HG03439 (cell line): ENCODE measurements around the gene ZNF174.

Experiments used
- ATAC-seq: cut with Tn5 transposase; IDR thresholded peaks from one replicate; pipeline ENCODE4 v1.9.1; 2021; ENCODE audit warnings: mild to moderate bottlenecking, moderate library complexity; ENCODE audit not compliant: unreplicated experiment

Gene ZNF174

DNA sequence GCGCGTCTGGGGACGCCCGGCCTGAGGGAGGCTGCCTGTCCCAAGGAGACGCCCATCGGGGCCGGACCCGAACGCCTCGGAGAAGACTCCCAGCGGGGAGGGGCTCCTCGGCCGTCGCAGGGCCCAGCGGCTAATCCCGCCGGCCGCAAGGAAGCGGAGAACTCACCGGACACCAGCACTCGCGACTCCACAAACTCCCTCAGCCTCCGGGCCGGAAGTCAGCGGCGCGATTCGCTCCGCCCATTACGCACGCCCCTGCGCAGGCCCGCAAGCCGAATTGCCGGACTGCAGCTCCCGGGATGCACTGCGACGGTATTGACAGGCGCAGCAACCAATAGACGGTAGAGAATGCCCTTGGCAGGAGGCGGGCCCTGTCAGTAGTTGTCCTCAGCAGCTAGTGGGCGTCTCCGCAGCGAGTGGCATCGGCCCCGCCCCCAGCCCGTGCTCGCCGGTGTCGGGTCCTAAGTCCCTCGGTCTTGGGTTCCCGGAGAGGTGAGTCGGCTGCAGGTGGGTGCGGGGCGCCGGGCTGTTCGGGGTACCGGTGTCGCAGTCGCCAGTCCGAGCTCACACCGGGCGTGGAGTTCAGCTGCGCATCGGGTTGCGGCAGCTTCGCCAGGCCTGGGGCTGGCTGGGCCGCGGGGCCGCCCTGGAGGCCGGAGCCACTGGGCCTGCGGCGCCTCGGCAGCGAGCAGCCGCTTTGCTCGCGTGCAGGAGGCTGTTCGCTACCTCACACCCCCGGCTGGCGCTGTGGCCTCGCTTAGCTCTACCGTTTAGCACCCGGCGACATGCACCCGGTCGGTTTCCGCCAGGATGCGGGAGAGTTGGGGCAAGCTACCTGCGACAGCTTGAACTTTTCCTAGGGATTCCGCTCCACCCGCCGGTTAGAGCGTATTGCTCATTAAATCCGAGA is at the start of gene ZNF174, which contains the start of gene ZSCAN32:
Gene ZNF174 (plus strand): TSS at position 437 of the 910 bp plus-strand sequence. CDS start 790 bp downstream, outside the sequence.
Gene ZSCAN32 (minus strand): TSS at position 226 of the 910 bp plus-strand sequence. CDS start 3,447 bp downstream, outside the sequence.
- peak; percentile 96 for ATAC-seq

GRCh38 chr16:3355589-3355988 is 45.4 kb upstream of the ZNF174 start, which contains the start of gene OR2C1:
TSS of gene OR2C1 (plus strand) at chr16:3355889. CDS start at chr16:3355941, 52 bp downstream.
- no peak for ATAC-seq

DNA sequence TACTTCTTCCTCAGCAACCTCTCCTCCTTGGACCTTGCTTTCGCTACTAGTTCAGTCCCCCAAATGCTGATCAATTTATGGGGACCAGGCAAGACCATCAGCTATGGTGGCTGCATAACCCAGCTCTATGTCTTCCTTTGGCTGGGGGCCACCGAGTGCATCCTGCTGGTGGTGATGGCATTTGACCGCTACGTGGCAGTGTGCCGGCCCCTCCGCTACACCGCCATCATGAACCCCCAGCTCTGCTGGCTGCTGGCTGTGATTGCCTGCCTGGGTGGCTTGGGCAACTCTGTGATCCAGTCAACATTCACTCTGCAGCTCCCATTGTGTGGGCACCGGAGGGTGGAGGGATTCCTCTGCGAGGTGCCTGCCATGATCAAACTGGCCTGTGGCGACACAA is 44.9 kb upstream of the ZNF174 start:
- no peak for ATAC-seq

DNA sequence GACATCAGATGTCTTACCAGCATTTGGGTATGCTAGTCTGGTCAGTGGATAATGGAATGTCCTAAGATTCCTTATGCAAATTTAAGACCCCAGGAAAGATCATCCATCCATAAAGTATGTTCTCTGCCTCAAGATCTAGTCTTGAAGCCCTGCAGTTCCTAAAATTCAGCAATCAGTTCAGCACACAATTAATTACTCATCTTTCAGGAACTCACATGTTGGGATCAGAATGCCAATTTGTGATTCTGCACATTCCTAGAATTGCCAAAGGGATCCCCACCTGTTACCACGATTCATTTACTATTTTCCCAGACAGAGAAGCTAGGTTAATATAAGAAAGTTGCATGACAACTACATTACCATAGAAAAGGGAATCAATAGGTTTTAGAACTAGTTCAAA is 42.1 kb upstream of the ZNF174 start:
- ATAC-seq, result no peak

- no peak for ATAC-seq
Observed at GRCh38 chr16:3362931-3363330, 38.1 kb upstream of the ZNF174 start.

- ATAC-seq, result no peak
Observed at GRCh38 chr16:3363793-3364192, 37.2 kb upstream of the ZNF174 start.

DNA sequence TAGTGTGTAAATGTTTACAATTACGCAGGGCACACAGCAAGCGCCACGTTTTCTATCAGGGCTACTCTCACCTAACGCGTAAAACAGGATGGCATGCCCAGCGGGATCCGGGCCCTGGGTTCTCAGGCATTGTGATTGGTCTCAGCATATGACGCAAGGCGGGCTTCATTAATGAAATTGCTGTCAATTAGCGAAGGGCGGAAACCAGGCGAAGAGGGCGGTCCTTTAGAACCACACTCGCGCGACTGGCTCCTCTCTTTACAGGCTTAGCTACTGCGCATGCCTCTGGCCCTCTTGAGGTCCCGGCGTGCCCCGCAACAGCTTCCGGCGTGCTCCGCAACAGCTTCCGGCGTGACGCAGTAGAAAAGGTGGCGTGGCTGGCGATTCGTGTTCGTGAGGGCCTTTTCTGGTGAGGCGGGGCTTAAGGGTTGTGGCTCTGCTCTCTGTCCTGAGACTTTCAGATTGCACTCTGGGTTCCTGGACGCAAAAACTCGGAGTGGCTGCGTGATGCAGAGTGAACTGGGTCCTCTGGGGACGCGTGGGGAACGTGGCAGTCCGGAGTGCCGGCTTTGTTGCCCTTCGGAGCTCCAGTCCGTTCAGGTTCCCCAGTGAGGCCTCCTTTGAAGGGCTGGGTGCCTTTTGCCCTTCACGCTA is 36.1 kb upstream of the ZNF174 start:
- ATAC-seq, result no peak

GRCh38 chr16:3369073-3369472 is 31.9 kb upstream of the ZNF174 start:
- no peak for ATAC-seq

DNA sequence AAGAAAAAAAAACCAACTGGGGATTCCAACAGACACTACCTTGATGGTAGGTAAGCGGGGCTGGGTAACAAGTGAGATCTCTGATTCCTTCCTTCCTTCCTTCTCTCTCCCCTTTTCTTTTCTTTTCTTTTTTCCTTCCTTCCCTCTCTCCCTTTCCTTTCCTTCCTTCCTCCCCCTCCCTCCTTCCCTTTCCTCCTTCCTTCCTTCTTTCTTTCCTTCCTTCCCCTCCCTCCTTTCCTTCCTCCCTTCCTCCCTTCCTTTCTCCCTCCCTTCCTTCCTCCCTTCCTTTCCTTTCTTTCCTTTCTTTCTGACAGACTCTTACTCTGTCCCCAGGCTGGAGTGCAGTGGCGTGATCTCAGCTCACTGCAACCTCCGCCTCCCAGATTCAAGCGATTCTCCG is 25.3 kb upstream of the ZNF174 start:
- no peak for ATAC-seq

DNA sequence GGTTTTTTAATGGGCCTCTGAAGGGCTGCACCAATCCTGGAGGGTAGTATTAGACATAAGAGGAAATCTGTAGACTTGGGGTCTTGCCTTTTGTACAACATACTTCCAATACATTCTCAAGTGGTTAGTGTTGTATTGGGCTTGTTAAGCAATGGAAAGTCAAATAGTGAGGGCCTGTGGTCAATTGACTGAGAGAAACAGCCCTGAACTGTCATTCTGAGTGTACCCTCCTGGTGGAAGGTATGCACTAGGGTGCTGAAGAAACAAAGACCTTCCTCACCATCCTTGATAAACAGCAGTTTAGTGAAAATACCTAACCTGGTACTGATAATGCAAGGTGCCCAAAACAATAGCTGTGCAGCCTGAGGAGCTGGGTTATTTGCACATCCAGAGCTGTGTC is 23.1 kb upstream of the ZNF174 start:
- ATAC-seq, result no peak

- no peak for ATAC-seq
Observed at GRCh38 chr16:3383045-3383448, 18.0 kb upstream of the ZNF174 start.

GRCh38 chr16:3388325-3388724 is 12.7 kb upstream of the ZNF174 start:
- ATAC-seq, result no peak

- ATAC-seq, result no peak
Observed at GRCh38 chr16:3389663-3390338, 11.2 kb upstream of the ZNF174 start.

GRCh38 chr16:3400446-3400778 is 603 bp upstream of the ZNF174 start:
- ATAC-seq, result no peak

GRCh38 chr16:3401719-3402397 is 843 bp downstream of the ZNF174 start:
- ATAC-seq, result no peak

DNA sequence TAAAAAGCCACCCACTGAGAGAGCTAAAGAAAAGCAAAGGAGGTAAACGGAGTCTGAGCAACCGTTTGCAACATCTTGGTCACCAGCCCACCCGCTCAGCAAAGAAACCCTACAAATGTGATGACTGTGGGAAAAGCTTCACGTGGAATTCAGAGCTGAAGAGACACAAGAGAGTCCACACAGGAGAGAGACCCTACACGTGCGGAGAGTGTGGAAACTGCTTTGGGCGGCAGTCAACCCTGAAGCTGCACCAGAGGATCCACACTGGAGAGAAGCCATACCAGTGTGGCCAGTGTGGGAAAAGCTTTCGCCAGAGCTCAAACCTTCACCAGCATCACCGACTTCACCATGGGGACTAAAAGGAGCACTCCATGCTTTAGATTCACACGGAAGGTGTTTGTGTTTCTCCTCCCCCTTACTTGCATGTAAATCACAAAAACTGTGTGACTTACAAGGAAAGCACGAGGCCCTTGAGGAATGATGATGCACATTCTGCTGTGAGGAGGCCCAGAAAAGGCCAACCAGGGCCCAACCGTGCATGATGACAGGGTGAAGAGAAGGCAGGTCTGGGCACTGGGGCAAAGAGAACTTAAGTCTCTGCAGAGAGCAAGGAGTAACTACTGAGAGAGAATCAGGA is 7.7 kb downstream of the ZNF174 start:
- ATAC-seq, result no peak

DNA sequence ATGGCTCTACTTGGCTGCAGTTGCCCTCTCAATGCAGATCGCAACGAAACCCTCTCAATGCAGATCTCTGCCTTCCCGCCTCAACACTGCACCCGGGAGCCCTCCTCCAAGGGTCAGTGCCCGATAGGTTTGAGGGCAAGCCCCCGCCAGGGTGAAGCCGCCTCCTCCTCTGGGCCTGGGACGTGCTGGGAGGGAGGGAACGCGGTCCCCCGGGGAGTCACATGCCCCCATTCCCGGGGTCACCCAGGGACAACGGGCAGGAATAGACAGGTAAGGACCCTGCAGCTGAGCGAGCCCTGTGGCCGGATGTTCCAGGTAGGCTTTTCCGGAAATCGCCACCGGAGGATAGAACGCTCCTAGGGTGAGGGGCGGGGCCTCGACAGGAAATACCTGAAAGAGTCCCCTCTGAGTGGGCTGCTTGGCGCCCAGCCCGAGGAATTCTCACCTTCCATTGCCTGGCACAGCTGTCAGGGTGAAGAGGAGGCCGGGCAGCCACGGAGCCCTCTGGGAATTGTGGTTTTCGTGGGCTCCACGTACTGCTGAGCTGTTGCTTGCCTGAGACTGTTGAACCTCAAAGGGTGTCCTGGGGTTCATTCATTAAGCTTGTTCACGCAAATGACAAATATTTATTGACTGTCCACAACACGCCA is 12.8 kb downstream of the ZNF174 start:
- ATAC-seq, result no peak

- no peak for ATAC-seq
Observed at GRCh38 chr16:3431779-3432219, 30.8 kb downstream of the ZNF174 start.

DNA sequence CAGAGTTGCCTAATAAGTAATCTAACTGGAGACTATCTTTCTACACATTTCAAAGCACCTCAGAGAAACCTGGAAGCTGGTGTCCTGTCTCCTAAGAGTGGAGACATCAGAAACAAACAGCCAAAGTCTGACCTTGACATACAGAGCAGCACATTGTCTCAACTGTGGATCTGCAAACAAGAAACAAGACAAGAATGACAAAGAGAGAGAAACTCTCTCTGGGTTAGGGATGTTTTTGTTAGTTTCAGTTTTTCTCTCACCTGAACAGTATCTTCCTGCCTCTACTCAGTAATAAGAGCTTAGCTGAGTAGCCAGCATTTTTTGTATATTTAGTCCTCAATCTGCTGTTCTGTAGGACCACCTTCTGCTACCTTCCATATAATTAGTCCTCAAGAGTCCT is 33.4 kb downstream of the ZNF174 start:
- no peak for ATAC-seq

GRCh38 chr16:3439637-3440036 is 38.6 kb downstream of the ZNF174 start:
- no peak for ATAC-seq
